Measurements from ENCODE around the gene CEP78.
"Not testable (repeated sequence)": the region's sequence is repeated elsewhere in the genome, so short reads cannot be mapped to it uniquely, and the experiment has no call there.

CEP78 gene

DNA sequence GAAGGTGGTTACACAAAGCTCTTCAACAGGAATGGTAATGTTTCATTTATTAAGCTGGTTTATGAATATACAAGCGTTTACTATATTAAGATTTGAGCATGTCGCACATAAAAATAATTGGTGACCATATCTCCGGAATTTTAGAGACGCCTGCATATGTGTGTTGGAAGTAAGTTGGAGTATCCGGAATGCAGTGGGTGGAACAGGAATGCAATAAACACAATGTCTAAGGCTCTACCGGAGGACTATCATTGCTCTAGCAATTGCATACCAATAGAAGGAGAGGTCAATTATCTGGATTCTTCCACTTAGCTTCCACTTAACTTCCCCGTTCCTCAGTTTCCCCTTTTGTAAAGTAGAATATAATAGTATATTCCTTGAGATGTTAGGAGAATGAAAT, 1.1 kb upstream of the CEP78 start:
- DNase-seq (ENCODE audit: low spot score), result no peak

DNA sequence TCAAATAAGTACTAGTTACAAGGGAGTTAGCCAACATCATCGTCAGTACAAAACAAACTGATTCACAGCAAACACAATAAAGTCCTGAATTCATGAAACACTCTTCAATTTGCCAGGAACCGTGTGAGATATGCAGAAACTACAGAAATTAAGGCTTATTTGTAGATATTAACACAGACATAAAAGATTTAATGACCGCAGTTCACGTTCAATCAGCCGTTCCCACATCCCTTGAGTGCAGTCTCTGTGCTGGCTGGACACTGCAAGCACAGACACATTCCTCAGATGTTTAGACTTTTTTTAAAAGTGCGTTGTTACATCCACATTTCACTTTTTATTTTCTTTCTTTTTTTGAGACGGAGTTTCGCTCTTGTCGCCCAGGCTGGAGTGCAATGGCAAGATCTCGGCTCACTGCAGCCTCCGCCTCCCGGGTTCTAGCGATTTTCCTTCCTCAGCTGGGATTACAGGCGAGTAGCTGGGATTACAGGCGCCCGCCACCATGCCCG, 566 bp upstream of the CEP78 start:
- DNase-seq (ENCODE audit: low spot score), result peak; percentile 20

DNA sequence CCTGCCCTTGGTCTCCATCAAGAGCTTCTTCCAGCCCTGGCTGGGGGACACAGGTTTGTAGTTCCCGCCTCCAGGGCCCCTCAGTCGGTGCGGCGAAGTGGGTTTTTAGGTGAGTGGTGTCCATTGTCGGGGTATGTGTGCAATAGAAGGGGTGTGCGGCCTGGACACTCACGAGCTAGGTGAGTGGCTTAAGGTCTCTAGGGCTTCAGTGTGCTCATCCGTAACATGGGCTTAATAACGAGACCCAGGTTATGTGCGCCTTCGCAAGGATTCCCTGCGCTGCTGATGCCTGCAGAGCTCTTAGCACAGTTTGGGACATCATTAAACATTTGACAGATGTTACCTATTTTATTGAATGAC, 656 bp downstream of the CEP78 start:
- DNase-seq (ENCODE audit: low spot score), result no peak

DNA sequence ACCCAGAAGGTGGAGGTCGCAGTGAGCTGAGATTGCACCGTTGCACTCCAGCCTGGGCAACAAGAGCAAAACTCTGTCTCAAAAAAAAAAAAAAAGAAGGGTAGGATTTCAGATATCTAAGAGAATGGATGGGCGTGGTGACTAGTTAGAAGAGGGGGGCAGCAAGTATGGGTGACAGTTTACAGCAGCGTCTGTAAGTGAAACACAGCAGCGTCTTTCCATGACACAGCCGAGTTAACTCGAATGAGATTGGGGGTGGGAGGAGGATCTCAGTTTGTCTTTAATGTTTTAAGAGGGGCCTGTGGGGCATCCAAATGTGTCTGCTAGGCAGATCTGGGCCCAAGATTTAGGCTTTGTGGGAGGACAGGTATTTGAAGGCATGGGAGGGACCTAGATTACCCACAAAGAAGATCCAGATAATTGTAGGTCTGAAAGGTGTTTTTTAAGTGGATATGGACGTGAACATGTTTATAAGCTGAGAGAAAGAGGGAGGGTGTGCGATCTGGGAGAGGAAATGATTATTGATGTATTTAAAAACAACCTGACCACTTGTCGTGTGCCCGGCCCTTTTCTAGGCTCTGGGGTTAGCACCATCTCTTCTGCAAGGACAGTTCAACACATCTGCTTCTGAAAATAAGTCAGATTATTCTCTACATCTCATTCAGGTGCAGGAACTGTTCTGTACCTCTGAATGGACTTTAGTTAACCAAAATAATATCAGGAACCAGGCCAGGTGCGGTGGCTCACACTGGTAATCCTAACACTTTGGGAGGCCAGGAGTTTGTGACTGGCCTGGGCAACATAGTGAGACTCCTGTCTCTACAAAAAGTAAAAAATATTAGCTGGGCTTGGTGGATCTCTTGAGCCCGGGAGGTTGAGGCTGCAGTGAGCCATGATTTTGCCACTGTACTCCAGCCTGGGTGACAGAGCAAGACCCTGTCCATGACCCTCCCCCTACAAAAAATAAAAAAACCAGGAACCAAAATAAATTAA, 2.5 kb downstream of the CEP78 start:
- no peak for DNase-seq (ENCODE audit: low spot score)

DNA sequence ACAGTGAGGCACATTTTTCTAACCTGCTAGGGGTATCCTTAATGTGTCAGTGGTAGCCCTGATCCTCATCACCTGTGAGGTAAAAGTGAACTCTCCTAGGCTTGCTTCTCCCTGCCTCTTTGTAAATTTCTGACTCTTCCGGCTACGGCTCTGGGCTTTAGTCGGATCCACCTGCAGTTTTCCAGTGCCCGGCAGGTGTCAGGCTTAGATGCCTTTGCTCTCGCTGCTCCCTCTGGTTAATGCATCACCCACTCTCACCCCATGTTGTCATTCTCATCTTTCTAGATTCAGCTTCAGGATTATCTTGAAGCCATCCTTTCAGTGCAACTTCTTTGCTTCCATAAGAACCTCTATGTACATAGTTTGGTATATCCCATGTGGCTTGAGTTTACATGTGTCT, 3.6 kb downstream of the CEP78 start:
- DNase-seq (ENCODE audit: low spot score), result no peak

DNA sequence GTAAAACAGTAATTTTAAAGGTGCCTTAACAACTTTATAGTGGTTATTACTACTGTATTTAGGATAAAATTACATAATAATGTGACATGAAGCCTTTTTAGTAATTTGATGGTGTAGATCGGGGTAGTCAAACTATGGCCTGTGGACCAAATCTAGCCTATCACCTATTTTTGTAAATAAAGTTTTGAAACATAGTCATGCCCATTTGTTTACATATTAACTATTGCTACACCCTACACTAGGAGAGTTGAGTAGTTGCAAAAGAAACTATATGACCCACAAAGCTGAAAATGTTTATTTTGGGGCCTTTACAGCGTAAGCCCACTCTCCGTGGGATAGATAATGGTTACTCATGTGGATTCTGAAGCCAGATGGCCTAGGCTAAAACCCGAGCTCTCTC, 6.2 kb downstream of the CEP78 start:
- DNase-seq (ENCODE audit: low spot score), result no peak

DNA sequence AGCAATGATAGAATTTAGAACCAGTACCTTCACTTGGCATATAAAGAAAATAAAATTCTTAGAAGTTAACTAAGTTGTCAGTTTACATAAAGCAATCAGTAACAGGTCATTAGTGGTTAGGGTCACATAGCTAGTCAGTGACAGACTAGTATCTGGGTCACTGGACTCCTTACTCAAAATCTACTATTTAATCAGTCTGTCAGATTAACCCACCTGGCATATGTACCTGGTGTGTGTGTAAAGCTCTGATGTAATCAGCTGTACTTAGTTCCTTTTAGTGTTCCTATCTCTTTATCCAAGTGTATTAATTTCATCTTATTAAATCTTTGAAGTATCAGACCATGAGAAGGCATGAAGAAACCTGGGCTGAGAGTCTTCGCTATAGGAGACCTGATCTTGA, 7.3 kb downstream of the CEP78 start:
- DNase-seq (ENCODE audit: low spot score), result no peak

DNA sequence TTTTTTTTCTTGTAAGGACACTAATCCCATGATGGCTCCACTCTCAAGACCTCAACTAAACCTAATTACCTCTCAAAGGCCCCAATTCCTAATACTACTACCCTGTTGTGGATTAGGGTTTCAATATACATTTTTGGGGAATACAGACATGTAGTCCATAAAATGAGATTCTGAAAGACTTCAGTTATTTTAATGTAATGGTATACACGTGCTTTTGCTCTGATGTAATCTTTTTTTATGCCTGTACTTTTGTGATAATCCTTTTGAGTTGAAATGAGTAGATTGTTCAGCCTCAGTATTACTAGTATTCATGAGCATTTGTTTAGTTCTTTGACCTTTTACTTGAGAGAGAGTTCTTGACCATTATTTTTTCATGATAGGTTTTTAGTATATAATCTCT, 9.5 kb downstream of the CEP78 start:
- DNase-seq (ENCODE audit: low spot score), result no peak

DNA sequence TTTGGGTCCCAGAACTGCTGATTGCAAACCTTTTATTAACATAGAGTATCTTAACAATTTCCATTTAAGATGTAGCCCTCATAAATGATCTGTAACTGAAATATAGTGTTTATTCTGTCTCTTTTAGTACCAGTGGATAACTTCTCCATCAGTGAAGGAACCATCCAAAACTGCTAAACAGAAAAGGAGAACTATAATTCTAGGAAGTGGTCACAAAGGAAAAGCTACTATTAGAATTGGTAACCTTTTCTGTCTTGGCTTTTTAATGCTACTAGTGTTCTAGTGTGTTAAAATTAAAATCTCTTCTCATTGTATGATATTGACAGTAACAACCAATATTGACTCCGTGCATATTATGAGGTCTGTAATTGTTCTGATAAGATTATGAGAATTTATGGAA, 12.8 kb downstream of the CEP78 start:
- no peak for DNase-seq (ENCODE audit: low spot score)

DNA sequence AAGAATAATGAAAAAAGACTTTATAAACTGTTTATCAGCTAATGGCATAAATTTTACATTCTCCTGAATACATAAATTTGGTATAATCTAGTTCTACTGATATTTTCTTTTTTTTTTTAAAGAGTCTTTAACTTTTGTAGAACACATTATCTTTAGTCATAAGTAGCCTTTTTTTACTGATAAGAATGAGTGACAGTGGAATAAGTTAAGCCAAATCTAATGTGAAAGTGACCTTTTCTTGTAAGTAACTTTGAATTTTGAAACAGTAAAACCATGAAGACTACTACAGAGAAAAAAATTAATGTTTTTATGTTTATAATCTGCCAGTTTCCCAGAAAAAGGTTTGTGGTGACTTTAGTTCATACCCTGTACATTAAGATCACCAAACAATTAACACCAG, 13.7 kb downstream of the CEP78 start:
- DNase-seq (ENCODE audit: low spot score), result no peak

DNA sequence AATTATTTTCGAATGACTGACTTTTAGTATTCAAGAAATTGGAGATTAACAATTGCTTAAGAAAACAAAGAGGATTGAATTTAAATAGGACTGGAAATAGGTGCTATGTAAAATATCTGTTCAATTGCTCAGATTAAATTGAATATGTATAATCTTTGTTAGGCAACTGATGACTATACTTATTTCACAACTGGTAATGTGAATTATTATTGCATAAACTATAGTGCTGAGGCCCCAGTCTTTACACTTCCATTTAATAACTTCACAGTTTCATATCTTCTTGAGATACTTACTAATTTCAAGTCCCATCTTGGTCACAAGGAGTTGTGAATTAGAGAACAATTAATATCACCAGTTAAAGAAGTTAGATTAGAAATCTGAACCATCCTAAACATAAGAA, 16.7 kb downstream of the CEP78 start:
- DNase-seq (ENCODE audit: low spot score), result no peak

DNA sequence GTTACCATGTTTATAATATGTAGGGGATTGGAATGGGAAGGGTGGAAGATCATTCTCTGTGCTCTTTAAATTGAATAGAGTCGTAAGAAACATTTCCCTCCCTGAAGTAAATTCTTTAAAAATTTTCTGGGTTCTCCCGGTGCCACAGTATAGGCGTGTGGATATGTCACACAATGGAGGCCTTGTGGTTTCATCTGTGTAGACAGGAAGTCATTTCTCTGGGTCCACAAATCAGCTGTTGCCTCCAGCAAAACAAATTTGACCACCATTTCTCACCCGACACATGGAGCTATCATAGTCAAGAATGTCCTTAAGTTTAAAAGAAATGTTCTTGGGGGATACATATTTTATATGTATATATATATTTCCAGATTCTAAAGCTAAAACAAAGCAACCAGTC, 17.4 kb downstream of the CEP78 start:
- DNase-seq (ENCODE audit: low spot score), result no peak

DNA sequence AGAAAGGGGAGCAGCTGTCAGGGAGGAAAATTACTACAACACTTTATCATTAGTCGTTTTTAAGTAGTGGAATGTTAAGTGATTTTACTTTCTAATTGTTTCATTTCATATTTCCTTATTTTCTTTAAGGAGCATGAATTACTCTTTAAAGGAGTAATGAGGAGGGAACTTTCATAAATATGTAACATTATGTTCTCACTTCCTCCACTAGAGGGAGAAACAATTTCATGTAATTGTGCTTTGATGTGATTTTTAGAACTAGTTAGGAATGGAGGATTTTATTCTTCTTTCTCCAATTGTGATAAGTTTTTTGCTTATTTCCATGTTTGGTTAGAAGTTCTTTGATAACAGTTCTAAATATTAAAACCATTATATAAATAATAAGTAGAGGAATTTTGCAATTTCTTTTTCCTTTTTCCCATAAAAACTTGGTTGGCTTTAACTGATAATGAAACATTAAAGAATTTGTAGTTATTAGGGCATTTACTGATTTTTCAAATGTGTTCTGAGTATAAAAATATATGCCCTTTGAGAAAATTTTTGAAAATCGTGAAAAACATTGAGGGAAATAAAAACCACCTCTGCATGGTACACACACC, 25.6 kb downstream of the CEP78 start:
- peak; percentile 36 for DNase-seq (ENCODE audit: low spot score)

DNA sequence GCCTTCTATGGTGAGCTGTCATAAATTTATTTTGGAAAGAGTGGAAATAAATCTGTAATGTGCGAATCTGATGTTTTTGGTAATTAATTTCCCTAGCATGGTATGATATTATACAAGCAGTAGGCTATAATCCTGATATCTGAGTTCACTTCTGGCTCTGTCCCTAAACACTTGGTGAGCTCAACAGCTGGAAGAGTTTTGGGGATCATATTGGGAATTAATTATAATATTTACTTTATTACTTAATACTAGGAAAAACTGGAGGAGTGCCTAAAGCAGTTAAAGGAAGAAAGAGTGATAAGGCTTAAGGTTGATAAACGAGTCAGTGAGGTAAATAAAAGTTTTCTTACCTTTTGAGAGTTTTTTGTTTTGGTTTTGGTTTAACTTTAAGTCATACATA, 26.8 kb downstream of the CEP78 start:
- no peak for DNase-seq (ENCODE audit: low spot score)

DNA sequence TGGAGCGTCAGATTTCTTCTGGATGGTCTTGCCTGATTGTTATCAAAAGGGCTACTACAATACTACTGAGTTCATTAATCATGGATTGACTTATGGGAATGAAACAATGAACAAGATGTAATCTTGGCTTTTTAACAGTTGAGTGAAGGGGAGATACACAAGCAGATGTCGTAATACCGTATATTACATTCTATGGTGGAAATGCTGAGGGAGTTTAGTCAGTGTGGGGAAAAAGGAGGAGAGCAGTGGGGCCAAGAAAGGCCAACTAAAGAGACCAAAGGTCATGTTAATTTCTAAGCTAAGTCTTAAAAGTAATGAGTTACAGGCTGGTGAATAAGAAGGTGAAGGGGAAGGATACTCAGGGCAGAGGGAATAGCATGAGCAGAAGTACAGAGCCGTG, 32.0 kb downstream of the CEP78 start:
- DNase-seq (ENCODE audit: low spot score), result no peak

DNA sequence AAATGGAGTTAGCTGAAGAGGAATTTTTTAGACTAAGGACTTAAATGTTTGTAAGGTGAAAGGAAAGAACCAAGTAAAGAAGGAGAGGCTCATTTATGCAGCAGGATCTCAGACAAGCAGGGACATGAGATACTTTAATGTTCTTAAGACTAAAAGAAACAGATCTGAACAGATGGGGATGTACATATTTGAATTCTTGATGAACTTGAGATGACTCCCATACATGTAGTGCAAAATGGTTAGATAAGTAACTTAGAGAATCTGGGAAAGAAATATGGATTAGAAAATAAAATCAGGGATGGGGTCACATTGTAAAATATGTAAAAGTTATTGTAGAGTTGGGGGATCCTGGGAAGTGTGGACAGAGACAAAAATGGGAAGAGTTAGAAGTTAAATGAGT, 33.9 kb downstream of the CEP78 start:
- DNase-seq (ENCODE audit: low spot score), result no peak

DNA sequence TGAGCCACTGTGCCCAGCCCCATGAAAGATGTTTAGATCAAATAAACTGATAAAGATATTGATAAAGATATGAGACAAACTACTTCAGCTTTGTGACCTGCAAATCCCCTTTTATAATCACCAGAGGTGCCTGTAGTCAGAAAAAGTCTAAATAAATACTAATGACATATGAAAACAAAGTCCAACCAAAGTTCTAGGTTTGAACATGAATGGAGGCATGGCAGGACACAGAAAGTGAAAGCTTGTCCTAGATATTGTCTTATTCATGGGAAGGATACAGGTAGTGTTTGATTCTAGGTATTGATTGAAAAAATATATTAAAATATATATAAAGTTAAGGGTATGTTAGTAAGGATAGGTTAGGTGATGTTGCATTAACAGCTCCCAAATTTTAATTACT, 36.4 kb downstream of the CEP78 start:
- no peak for DNase-seq (ENCODE audit: low spot score)

DNA sequence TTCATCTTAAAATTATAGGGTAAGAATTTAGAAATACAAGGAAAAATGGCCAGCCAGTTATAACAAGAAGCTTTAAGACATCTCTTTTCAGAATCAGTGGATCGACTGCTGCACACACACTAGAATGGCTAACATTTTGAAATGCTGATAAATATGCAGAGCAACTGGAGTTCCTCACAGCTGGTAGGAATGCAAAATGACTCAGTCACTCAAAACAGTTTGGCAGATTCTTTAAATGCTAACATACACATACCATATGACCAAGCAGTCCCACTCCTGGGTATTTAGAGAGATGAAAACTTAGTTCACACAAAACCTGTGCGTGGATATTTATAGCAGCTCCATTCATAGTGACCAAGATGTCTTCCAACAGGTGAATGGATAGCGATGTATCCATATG, 37.9 kb downstream of the CEP78 start:
- DNase-seq (ENCODE audit: low spot score), result no peak

DNA sequence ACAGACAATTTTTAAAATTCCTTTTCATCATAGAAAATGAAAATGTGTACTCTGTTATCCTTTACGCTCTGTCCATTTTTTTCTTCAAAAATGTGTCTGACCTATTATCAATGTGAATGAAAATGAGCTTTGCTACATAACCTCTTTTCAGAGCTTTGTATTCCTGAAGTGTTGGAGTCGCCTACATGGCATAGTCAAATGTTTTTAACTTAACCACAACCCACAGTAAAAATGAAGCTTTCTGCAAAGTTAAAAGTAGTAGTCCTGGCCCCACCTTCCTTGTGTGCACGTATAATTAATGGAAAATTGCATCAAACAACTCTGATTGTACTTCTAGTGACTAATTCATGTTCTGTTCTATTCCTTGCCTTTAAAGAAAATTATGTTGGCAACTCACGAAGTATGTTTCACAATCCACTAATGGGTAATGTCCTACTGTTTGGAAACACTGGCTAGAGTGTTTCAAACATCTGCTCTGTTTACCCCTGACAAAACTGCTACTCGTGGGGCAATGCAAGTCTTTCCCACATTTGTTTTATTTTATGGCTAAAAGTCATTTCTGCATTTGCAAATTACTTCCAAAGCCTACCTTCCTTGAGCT, 42.4 kb downstream of the CEP78 start:
- no peak for DNase-seq (ENCODE audit: low spot score)

DNA sequence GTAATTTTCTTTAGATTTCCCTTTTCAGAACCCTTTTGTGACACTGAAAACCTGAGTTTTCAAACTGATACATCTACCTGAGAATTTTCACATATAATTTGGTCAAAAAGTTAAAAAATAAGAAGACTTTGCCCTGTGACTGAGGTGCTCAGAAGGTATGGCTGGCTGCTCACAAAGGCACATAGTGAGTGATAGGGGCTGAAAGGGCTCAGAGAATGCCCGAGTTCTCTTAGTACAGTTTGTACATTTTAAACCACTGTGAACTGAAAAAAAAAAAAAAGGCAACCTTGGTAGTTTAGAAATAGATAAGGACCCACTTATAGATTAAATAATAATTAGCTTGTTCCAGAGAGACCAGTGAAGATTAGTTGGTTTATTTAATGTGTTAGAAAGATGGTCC, 42.9 kb downstream of the CEP78 start:
- no peak for DNase-seq (ENCODE audit: low spot score)

DNA sequence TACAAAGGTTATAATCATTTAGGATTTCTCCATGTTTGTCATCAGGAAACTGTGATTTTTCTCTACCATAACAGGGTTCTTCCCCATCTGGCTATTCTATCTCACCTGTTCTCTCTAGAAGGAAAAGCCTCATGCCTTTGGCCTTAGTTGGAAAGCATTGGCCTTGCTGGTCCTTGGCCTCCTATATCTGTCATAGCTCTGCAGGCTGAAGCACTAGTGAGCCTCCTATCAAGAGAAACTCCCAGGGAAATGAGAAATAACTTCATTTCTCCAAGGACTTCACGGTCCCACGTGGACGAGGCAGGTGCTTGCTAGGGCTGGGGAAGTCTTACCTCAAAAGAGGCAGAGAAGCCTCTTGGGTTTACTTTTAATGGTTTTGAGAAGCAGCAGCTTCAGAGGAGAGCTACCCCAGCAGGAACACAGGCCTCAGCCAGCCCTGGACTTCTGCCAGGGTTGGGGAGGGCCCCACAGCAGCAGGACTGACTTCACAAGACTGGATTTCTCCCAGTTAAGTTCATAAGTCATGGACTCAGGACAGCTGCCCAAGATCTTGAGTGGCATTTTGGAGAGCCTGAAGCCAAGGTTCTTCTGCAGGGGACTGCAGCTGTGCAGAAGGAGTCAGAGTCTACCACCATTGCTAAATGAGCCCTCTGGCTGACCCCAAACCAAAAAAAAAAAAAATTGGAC, 45.2 kb downstream of the CEP78 start:
- no peak for DNase-seq (ENCODE audit: low spot score)

DNA sequence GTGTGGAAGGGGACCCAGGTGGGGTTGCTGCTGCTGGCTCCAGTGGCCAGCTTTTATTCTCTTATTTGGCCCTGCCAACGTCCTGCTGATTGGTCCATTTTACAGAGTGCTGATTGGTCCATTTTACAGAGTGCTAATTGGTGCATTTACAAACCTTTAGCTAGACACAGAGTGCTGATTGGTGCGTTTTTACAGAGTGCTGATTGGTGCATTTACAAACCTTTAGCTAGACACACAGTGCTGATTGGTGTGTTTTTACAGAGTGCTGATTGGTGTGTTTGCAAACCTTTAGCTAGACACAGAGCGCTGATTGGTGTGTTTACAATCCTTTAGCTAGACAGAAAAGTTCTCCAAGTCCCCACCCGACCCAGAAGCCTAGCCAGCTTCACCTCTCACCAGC, 48.3 kb downstream of the CEP78 start:
- not testable (repeated sequence) for DNase-seq (ENCODE audit: low spot score)

DNA sequence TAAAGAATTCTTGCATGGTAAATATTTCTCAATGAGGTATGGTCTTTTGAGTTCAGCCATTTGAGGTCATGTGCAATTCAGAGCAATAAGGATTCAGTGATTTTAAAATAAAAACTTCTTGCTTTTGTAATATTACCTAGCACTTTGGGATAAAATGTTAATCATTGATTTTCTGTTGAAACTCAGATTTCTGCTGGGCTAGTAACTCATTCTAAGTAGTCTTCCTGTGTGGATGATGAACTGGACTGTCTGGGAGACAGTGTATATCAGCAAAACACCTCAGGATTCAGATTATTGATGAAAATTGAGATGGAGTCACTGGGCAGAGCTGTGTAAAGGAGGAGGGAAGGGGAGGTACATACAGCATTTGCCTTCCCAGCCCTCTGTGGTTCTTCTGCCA, 50.2 kb downstream of the CEP78 start:
- DNase-seq (ENCODE audit: low spot score), result no peak
